GM19035 (cell line): Measurements from ENCODE around the gene LCN9.
"Not testable (repeated sequence)": the region's sequence is repeated elsewhere in the genome, so short reads cannot be mapped to it uniquely, and the experiment has no call there.

ENCODE experiments used
- ATAC-seq: cut with Tn5 transposase; IDR thresholded peaks from one replicate; pipeline ENCODE4 v1.9.1; 2021; ENCODE audit not compliant: unreplicated experiment

LCN9 gene

DNA sequence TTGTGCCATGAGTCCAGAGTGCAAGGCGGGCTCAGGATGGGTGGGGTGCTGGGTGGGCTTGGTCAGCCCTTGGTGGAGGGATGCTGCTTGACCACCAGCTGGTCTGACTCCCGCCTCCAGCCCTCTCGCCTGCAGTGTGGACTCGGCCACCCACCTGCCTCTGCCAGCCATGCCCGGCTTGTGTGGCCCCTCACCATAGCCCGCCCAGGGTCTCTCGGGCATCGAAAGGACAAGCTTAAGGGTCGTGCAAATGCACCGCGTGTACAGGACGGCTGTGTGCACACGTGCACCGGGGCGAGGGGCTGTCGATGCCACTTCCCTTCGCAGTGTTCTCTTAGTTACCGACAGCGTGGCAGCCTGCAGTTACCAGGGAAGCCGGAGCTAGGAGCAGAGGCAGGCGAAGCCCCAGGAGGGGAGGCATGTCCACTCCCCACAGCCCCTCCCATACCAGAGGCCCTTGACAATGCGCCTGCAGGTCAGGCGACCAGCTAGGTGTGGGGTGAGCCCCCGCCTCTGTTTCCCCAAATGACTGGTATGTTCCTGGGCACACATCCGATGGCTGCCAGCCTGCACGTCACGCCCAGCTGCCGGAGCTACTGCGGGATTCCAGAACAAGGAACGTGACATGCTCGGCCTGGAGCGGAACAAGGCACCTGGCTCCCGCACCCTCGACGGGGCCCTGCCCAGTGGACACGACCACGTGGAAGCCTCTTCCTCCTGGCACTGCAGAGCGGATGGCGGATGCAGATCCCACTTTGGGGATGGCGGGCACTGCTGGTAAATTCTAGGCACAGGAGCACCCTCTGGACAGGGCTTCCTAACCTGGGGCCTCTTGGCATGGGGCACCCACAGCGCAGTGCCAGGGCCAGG is 7.8 kb downstream of the LCN9 start:
- ATAC-seq = no peak

DNA sequence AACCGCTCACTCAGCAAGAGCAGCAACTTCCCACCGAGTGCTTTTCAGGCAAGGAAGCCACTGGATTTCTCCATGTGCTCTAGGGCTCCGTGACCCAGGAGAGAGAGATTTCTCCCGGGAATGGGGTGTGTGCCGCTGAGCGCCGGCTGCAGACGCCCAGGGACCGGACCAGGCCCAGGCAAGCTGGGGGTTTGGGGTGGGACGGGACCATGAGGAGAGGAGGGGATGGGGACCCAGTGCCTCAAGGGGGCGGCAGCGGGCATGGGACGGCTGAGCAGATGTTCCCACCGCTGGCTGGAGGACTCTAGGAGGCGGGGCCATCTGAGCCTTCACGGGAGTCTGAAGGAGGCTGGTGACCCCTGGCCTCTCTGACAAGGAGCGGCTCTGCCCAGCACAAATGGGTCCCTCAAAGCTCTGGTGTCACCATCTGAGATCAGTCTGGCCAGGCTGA is 8.5 kb downstream of the LCN9 start:
- ATAC-seq = no peak

GRCh38 chr9:135672786-135673185 is 9.7 kb downstream of the LCN9 start:
- not testable (repeated sequence) for ATAC-seq

- no peak for ATAC-seq
Measured at GRCh38 chr9:135673941-135674340, 10.8 kb downstream of the LCN9 start.

GRCh38 chr9:135674977-135675376 is 11.9 kb downstream of the LCN9 start:
- no peak for ATAC-seq

DNA sequence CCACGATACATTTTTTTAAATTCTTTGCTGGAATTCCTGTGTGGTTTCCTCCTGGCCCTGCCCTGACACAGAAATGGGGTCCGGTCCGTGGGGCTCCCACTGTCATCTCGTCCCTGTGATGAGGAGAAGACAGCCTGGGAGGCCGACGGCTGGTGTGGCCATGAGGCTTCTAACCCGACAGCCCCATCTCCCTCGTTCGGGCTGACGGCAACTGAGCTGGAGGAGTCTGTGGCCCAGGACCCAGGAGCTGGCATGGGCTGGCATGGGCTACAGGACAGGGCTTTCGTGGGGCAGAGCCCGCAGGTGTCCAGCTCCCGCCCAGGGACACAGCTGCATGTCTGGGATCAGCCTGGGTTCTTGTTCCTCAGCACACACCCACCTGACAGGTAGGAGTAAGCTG is 13.8 kb downstream of the LCN9 start:
- no peak for ATAC-seq

- no peak for ATAC-seq
Measured at GRCh38 chr9:135677641-135678168, 14.6 kb downstream of the LCN9 start.

DNA sequence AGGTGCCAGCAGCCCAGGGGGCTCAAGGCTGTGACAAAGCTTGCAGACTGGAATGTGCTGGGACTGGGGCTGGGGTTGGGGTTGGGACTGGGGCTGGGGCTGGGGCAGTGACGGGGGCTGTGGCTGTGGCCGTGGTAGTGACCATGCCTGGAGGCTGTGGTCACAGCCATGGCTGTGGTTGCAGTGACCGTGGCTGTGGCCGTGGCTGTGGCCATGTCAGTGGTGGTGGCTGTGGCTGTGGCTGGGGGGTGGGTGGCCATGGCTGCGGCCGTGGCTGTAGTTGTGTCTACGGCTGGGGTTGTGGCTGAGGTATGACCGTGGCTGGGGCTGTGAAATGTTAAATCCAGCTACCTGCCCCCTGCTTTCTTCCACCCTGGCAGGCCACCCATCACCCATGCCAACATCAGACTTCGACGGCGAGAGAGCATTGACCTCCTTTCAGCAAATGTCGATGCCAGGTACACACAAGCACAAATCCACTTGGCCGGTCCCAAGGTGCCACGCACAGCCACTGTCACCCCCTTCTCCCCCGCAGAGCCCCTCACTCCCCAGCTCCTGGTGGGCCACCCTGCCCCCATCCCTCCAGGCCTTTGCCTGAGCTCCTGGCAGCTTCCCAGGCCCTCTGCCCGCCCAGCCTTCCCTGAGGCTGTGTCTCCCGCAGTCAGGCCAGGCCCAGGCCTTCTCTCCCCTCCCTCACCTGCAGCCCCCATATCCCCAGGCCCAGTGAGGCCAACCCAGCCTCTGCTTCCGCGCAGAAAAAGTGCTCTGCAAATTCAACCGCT is 15.3 kb downstream of the LCN9 start:
- ATAC-seq = no peak

GRCh38 chr9:135680056-135680455 is 16.9 kb downstream of the LCN9 start:
- no peak for ATAC-seq

DNA sequence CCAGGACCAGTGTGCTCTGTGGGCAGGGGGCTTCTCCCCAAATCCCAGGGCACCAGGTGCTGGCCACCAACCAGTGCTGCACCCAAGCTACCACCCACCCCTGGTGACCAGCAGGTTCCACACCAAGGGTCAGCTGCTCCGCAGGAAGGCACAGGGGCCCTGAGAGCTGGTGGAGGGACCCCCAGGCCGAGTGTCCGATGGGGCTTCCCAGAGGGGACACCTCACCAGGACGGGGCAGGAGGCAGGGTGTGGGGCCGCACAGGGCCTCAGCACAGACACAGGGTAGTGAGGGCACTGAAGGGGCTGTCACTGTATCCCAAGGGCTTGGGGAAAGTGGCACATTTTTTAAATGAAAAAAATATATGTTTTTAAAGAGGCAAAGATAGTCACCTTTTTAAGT is 18.1 kb downstream of the LCN9 start:
- ATAC-seq = no peak

DNA sequence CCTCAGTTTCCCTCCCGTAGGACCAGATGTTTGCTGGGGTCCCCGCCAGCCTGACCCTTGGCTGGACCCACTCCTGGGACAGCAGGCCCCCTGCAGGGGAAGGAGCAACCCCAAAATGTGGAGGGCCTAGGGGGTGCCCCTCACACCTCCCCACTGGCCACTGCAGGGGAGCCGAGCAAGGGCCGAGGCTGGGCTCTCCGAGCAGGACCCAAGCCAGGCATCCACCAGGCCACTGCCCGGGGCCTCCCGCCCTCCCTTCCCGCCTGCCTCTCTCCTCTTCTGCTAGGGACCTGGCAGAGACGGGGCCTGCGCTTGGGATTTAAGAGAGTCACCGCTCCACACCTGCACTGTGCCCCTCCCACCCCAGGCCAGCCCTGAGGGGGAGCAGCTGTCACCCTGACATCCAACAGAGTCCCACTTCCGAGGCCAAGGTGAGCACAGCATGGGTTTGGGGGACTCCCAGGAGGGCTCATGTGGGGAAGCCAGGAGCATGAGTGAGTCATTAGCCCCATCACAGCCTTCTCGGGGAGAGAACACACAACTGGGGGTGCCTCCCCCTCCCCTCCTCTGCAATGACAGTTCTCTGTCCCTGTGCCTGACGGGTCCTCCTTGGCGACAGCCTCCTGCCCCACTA is 20.4 kb downstream of the LCN9 start:
- ATAC-seq = no peak

DNA sequence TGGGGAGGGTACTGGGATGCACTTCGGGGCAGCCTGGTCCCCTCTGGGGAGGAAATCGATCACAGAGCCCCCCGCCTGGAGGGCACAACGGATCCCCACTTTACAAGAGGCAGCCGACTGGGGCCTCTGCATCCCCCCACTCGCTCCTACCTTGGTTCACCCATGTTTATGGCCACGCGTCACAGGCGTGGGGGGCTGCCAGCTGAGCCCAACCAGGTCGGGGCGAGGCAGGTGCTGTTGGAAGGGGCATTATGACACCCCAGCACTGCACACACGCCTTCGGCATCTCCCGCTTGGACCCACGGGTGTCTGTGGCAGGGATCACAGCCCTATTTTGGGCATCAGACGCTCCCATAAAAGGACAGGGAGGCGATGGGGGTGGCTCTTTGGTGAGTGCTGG is 21.6 kb downstream of the LCN9 start:
- ATAC-seq = no peak

DNA sequence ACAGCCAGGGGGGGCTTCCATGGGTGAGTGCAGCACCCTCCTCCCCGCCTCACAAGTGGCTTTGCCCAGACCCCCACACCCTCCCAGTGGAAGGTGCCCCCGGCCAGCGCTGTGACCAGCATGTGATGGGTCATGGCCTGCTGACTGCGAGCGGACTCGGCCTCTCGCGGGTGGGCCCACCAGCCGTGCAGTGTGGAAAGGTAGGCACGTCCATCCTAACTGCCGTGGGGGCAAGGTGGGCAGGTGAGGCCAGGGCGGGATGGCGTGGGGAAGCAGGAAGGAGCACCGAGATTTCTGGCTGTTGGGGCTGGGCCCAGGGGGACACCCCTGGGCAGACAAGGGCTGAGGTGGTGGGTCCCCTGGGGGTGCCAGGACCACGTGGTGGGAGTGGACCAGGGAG is 24.1 kb downstream of the LCN9 start:
- ATAC-seq = no peak

- no peak for ATAC-seq
Measured at GRCh38 chr9:135689011-135689410, 25.9 kb downstream of the LCN9 start.

DNA sequence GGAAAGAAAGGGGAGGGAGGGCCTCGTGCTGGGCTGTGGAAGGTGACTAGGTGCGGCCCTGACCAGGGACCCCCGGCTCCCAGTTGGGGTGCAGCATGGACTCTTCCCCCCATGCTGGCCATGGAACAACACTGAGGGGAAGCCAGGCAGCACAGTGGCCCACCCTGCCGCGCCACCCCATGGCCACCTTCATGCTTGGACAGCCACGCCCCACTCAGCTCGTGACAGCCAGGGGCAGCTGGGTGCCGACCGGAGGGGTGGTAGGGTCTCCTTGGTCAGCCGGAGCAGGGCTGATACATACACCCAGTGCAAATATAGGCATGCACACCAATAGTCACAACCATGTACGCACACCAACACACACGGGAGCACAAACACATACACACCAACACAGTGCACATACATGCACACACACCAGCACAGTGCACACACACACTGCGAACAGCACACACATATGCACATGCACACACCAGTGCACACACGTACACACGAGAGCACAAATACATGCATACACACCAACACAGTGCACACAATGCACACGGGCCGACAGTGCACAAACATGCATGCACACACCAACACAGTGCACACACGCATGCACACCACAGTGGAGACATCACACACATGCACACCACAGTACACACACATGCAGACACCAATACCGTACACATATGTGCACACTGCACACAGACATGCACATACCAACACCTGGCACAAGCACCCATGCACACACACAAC is 27.9 kb downstream of the LCN9 start:
- no peak for ATAC-seq

DNA sequence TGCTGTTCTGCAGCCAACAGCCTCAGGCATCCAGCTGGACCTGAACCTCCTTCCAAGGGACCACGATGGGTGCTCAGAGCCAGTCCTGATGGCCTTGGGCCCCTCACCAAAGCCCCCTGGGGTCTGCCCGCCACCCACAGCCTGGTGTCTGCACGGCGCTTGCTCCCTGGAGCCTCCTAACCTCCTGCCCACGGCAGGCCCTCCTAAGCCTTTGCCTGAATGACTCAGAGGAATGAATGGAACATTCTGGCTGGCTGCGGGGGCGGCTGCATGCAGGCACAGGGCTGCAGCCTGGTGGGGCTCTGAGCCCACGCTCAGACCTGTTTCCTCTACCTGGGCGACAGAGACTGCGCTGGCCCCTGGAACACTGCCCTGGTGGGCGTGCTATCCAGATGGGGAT is 29.3 kb downstream of the LCN9 start:
- ATAC-seq = no peak

- ATAC-seq = no peak
Measured at GRCh38 chr9:135693265-135693664, 30.2 kb downstream of the LCN9 start.

- no peak for ATAC-seq
Measured at GRCh38 chr9:135693771-135694170, 30.7 kb downstream of the LCN9 start.

DNA sequence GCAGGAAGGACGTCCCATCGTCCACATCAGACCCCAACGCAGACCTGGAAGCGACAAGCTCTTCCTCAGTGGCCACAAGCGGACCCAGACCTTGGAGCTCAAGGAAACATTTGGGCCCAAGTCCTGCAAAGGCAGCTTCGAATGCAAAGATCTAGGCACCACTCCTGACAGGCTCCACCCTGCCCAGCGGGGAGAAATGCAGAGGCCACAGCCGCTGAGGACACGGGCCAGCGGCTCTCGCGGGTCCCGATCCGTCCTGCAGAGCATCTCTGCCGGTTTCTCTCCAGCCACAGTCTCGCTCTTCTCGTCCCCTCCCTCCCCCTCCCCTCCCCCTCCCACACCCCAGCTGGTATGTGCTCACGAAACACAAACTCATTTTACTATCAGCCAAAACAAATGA is 31.3 kb downstream of the LCN9 start:
- no peak for ATAC-seq

- no peak for ATAC-seq
Measured at GRCh38 chr9:135695036-135695435, 31.9 kb downstream of the LCN9 start.

DNA sequence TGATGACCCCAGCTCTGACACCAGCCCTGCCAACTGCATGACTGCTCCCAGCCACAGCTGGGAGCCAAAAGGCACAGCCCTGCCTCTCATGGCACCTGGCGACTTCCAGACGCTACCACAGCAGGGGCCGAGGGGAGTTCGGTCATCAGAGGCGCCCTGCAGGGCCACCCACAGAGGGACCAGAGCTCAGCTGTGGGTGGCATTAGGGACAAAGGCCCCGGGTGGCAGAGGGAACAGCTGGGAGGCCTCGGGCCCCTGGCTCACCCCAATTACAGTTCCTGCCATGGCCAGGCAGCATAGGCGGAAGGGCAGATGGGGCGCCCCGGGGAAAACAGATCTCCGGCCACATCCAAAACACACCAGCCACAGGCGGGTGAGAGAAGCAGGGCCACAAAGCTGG is 32.5 kb downstream of the LCN9 start:
- ATAC-seq = no peak
